ENCODE measurements around the gene ATP11A.

ATP11A gene

DNA sequence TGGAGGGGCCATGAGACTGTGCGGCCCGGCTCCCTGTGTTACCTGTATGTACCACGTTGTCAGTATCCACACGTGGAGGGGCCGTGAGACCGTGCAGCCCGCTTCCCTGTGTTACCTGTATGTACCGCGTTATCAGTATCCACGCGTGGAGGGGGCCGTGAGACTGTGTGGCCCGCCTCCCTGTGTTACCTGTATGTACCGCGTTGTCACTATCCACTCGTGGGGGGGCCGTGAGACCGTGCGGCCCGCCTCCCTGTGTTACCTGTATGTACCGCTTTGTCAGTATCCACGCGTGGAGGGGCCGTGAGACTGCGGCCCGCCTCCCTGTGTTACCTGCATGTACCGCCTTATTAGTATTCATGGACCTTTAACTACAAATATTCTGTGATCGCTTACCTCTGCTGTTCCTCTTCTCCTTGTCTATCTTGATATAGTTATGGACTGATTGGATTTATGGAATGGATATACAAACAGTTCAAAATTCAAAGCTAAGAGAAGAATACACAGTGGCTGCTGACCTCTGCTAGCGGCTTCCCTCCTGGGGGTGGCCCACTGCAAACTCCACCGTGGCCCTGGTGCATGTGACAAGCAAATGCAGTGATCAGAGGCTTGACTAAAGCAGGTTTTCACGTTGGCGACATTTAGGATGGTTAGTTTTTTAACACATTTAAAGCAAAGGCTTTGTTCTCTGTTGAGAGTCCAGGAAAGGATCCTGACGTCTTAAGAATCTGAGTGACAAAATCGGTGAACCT lies 38.7 kb downstream of the ATP11A start:
- Histone ChIP-seq H3K27ac (ENCODE audit: extremely low read depth, low read depth, low read length) (no peak overlapping the region), H3K36me3 (ENCODE audit: control insufficient read depth in 2 of 2, insufficient read depth in 1 of 2, low read length in 2 of 2) (no peaks in the 10 kb centered on the region), H3K4me3 (ENCODE audit: low read depth, low read length) (no peak overlapping the region), H3K9me3 (ENCODE audit: control insufficient read depth, insufficient read depth, low read depth, low read length) (no peaks in the 10 kb centered on the region), H3K4me1 (ENCODE audit: control insufficient read depth, insufficient read depth, low read length) (peaks cover 2% of the 10 kb centered on the region; the same call in 1 of the 2 replicates)
- ChIA-PET POLR2A (no interaction called here), CTCF (no interaction called here)
- TF ChIP-seq, protein P1, sequence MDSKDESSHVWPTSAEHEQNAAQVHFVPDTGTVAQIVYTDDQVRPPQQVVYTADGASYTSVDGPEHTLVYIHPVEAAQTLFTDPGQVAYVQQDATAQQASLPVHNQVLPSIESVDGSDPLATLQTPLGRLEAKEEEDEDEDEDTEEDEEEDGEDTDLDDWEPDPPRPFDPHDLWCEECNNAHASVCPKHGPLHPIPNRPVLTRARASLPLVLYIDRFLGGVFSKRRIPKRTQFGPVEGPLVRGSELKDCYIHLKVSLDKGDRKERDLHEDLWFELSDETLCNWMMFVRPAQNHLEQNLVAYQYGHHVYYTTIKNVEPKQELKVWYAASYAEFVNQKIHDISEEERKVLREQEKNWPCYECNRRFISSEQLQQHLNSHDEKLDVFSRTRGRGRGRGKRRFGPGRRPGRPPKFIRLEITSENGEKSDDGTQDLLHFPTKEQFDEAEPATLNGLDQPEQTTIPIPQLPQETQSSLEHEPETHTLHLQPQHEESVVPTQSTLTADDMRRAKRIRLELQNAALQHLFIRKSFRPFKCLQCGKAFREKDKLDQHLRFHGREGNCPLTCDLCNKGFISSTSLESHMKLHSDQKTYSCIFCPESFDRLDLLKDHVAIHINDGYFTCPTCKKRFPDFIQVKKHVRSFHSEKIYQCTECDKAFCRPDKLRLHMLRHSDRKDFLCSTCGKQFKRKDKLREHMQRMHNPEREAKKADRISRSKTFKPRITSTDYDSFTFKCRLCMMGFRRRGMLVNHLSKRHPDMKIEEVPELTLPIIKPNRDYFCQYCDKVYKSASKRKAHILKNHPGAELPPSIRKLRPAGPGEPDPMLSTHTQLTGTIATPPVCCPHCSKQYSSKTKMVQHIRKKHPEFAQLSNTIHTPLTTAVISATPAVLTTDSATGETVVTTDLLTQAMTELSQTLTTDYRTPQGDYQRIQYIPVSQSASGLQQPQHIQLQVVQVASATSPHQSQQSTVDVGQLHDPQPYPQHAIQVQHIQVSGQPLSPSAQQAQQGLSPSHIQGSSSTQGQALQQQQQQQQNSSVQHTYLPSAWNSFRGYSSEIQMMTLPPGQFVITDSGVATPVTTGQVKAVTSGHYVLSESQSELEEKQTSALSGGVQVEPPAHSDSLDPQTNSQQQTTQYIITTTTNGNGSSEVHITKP (tag by site-specific recombination; IDR thresholded peaks at IDR 0.05): no peak
- TF ChIP-seq OSR2 (tag by site-specific recombination; IDR thresholded peaks at IDR 0.05) (no peak), KLF10 (tag by site-specific recombination; IDR thresholded peaks at IDR 0.05) (no peak), ZFHX2 (tag by site-specific recombination; conservative IDR thresholded peaks at IDR 0.05) (no peak), HOXC10 (CRISPR knock-in tag; IDR thresholded peaks at IDR 0.05) (no peak)
- TF ChIP-seq, protein P2, sequence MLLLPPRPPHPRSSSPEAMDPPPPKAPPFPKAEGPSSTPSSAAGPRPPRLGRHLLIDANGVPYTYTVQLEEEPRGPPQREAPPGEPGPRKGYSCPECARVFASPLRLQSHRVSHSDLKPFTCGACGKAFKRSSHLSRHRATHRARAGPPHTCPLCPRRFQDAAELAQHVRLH (tag by site-specific recombination; IDR thresholded peaks at IDR 0.05): no peak

DNA sequence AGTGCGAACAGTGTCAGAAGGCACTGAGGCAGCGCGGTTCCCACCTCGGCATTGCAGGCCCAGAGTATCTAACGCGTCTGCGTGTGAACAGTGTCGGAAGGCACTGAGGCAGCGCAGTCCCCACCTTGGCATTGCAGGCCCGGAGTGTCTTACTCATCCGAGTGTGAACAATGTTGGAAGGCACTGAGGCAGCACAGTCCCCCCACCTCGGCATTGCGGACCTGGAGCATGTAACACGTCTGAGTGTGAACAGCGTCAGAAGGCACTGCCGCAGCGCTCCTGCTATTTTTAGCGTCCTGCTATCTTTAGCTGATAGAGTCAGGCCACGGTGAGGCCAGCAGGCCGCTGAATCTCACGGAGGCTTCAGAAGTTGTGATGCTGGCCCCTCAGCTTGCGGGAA lies 39.6 kb downstream of the ATP11A start:
- CTCF ChIA-PET: no interaction called here
- H3K36me3 ChIP-seq (ENCODE audit: control insufficient read depth in 2 of 2, insufficient read depth in 1 of 2, low read length in 2 of 2): no peaks in the 10 kb centered on the region
- peaks cover 2% of the 10 kb centered on the region; the same call in 1 of the 2 replicates for H3K4me1 ChIP-seq (ENCODE audit: control insufficient read depth, insufficient read depth, low read length)
- POLR2A ChIA-PET: no interaction called here
- TF ChIP-seq MZF1 (tag by site-specific recombination; IDR thresholded peaks at IDR 0.05; ENCODE audit: borderline replicate concordance) (no peak), GLIS1 (tag by site-specific recombination; IDR thresholded peaks at IDR 0.05) (no peak), ZNF785 (tag by site-specific recombination; IDR thresholded peaks at IDR 0.05) (no peak), TRIM28 (IDR thresholded peaks at IDR 0.05; ENCODE audit: borderline replicate concordance, low read length) (no peak), ZNF416 (tag by site-specific recombination; IDR thresholded peaks at IDR 0.05) (no peak), ZFP69B (tag by site-specific recombination; IDR thresholded peaks at IDR 0.05) (no peak), ZNF350 (tag by site-specific recombination; IDR thresholded peaks at IDR 0.05) (no peak), ZNF777 (tag by site-specific recombination; IDR thresholded peaks at IDR 0.05; ENCODE audit: borderline replicate concordance) (no peak), ZFHX2 (tag by site-specific recombination; conservative IDR thresholded peaks at IDR 0.05) (no peak), ZSCAN16 (tag by site-specific recombination; IDR thresholded peaks at IDR 0.05) (no peak)
- TF ChIP-seq, protein P3, sequence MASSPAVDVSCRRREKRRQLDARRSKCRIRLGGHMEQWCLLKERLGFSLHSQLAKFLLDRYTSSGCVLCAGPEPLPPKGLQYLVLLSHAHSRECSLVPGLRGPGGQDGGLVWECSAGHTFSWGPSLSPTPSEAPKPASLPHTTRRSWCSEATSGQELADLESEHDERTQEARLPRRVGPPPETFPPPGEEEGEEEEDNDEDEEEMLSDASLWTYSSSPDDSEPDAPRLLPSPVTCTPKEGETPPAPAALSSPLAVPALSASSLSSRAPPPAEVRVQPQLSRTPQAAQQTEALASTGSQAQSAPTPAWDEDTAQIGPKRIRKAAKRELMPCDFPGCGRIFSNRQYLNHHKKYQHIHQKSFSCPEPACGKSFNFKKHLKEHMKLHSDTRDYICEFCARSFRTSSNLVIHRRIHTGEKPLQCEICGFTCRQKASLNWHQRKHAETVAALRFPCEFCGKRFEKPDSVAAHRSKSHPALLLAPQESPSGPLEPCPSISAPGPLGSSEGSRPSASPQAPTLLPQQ (tag by site-specific recombination; IDR thresholded peaks at IDR 0.05): no peak
- TF ChIP-seq, protein P4, sequence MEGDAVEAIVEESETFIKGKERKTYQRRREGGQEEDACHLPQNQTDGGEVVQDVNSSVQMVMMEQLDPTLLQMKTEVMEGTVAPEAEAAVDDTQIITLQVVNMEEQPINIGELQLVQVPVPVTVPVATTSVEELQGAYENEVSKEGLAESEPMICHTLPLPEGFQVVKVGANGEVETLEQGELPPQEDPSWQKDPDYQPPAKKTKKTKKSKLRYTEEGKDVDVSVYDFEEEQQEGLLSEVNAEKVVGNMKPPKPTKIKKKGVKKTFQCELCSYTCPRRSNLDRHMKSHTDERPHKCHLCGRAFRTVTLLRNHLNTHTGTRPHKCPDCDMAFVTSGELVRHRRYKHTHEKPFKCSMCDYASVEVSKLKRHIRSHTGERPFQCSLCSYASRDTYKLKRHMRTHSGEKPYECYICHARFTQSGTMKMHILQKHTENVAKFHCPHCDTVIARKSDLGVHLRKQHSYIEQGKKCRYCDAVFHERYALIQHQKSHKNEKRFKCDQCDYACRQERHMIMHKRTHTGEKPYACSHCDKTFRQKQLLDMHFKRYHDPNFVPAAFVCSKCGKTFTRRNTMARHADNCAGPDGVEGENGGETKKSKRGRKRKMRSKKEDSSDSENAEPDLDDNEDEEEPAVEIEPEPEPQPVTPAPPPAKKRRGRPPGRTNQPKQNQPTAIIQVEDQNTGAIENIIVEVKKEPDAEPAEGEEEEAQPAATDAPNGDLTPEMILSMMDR (tag by site-specific recombination; IDR thresholded peaks at IDR 0.05): no peak
- H3K4me3 ChIP-seq (ENCODE audit: low read depth, low read length): no peak overlapping the region
- no peaks in the 10 kb centered on the region for H3K9me3 ChIP-seq (ENCODE audit: control insufficient read depth, insufficient read depth, low read depth, low read length)
- no peak overlapping the region for H3K27ac ChIP-seq (ENCODE audit: extremely low read depth, low read depth, low read length)

Measured in HEK293 (cell line).